Measurements from ENCODE around the gene TECPR2.

TECPR2 gene

DNA sequence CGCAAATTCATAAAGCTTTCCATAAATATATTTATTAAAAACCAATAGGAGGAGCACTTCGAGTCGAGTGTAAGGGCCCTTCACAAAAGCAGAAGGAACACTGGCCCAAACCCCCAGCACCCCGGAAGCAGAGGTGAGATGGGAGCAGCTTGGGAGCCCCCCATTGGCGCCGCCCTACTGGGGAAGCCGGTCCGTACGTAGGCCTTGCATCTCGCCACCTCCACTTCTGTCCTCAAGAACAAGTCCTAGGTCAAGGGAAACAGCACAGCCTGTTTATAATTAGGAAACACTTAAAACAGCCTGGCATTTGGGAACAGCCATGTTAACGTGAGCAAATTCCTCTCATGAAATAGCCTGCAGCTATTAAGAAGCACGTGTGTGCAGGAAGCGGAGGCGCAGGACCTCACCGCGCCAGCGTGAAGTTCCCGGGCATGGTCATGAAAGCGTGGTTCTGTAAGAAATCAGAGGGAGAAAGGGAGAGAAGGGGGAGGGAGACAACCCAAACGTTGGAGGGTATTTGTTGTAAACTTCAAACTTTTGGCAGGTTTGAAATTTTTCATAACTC is 139.1 kb downstream of the TECPR2 start:
- no peak overlapping the region for H3K4me3 ChIP-seq (ENCODE audit: low read length)
- H3K9me3 ChIP-seq (replicated peaks; ENCODE audit: low read length) = no peaks in the 10 kb centered on the region
- no peak overlapping the region for H3K9ac ChIP-seq (ENCODE audit: low read depth, low read length)
- peaks cover 16% of the 10 kb centered on the region for H3K36me3 ChIP-seq (ENCODE audit: insufficient read depth, low read length)
- no peak overlapping the region for H3K4me2 ChIP-seq (ENCODE audit: low read length)
- H3K4me1 ChIP-seq (ENCODE audit: control insufficient read depth, insufficient read depth, low read length) = peaks cover 19% of the 10 kb centered on the region
- no peaks in the 10 kb centered on the region for H3K27me3 ChIP-seq (ENCODE audit: control insufficient read depth, insufficient read depth, low read length)

GRCh38 chr14:102502571-102502970 is 139.8 kb downstream of the TECPR2 start:
- Histone ChIP-seq H3K9me3 (replicated peaks; ENCODE audit: low read length) (no peaks in the 10 kb centered on the region), H3K4me2 (ENCODE audit: low read length) (no peak overlapping the region), H3K27me3 (ENCODE audit: control insufficient read depth, insufficient read depth, low read length) (no peaks in the 10 kb centered on the region), H3K9ac (ENCODE audit: low read depth, low read length) (no peak overlapping the region), H3K36me3 (ENCODE audit: insufficient read depth, low read length) (peaks cover 16% of the 10 kb centered on the region), H3K4me3 (ENCODE audit: low read length) (no peak overlapping the region), H3K4me1 (ENCODE audit: control insufficient read depth, insufficient read depth, low read length) (peaks cover 19% of the 10 kb centered on the region)

GRCh38 chr14:102503641-102504327 is 141.0 kb downstream of the TECPR2 start:
- Histone ChIP-seq H3K9ac (ENCODE audit: low read depth, low read length) (no peak overlapping the region), H3K27me3 (ENCODE audit: control insufficient read depth, insufficient read depth, low read length) (no peaks in the 10 kb centered on the region), H3K9me3 (replicated peaks; ENCODE audit: low read length) (no peaks in the 10 kb centered on the region), H3K4me2 (ENCODE audit: low read length) (no peak overlapping the region), H3K36me3 (ENCODE audit: insufficient read depth, low read length) (peaks cover 10% of the 10 kb centered on the region), H3K4me3 (ENCODE audit: low read length) (no peak overlapping the region), H3K4me1 (ENCODE audit: control insufficient read depth, insufficient read depth, low read length) (peaks cover 22% of the 10 kb centered on the region)

- no peaks in the 10 kb centered on the region for H3K9me3 ChIP-seq (replicated peaks; ENCODE audit: low read length)
- peaks cover 24% of the 10 kb centered on the region for H3K4me1 ChIP-seq (ENCODE audit: control insufficient read depth, insufficient read depth, low read length)
- H3K4me2 ChIP-seq (ENCODE audit: low read length) = no peak overlapping the region
- no peaks in the 10 kb centered on the region for H3K27me3 ChIP-seq (ENCODE audit: control insufficient read depth, insufficient read depth, low read length)
- H3K4me3 ChIP-seq (ENCODE audit: low read length) = no peak overlapping the region
- H3K36me3 ChIP-seq (ENCODE audit: insufficient read depth, low read length) = peaks cover 10% of the 10 kb centered on the region
- H3K9ac ChIP-seq (ENCODE audit: low read depth, low read length) = no peak overlapping the region
These were observed 141.7 kb downstream of the TECPR2 start for GRCh38 chr14:102504328-102504999.

GRCh38 chr14:102505000-102505619 is 142.4 kb downstream of the TECPR2 start:
- Histone ChIP-seq H3K9me3 (replicated peaks; ENCODE audit: low read length) (no peaks in the 10 kb centered on the region), H3K9ac (ENCODE audit: low read depth, low read length) (no peak overlapping the region), H3K4me1 (ENCODE audit: control insufficient read depth, insufficient read depth, low read length) (peaks cover 19% of the 10 kb centered on the region), H3K4me3 (ENCODE audit: low read length) (no peak overlapping the region), H3K27me3 (ENCODE audit: control insufficient read depth, insufficient read depth, low read length) (no peaks in the 10 kb centered on the region), H3K4me2 (ENCODE audit: low read length) (no peak overlapping the region), H3K36me3 (ENCODE audit: insufficient read depth, low read length) (peaks cover 10% of the 10 kb centered on the region)

DNA sequence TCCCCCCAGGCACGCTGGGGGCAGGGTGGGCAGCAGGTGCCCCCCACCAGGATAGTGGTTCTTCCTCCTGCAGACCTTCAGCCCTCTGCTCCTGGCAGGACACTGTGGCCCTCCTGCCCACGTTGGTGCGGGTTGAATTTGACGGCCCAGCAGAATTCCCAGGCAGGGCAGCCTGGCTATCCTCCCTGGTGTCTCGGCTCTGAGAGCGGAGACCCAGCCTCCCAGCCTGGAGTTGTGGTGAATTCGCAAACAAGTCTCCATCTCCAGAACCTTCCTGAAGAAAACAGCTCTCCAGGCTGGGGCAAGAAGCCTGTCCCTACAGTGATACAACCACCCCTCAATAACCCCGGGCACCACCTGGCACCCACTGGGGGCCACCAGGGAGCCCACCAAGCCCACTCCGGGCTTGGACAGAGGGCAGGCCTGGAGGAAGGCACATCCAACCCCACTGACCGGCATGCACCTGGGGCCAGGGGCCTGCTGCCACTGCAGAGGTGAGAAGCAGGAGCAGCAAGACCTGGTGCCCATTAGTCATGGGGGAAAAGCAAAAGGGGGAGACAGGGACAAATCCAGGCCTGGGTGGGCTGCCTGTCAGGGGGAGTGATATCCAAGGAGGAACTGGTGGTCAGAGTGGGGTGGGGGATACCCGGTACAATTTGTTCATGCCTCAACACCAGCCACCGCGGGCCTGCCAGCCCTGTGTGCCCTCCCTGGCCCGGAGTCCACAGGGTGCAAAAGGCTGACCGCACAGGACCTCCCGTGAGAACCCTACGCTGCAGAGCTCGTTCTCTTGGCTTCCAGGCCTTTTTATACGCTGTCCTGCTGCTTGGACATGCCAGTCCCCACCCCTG is 143.3 kb downstream of the TECPR2 start:
- Histone ChIP-seq H3K9me3 (replicated peaks; ENCODE audit: low read length) (no peaks in the 10 kb centered on the region), H3K27me3 (ENCODE audit: control insufficient read depth, insufficient read depth, low read length) (no peaks in the 10 kb centered on the region), H3K4me3 (ENCODE audit: low read length) (no peak overlapping the region), H3K4me1 (ENCODE audit: control insufficient read depth, insufficient read depth, low read length) (peaks cover 16% of the 10 kb centered on the region), H3K36me3 (ENCODE audit: insufficient read depth, low read length) (peaks cover 6% of the 10 kb centered on the region), H3K4me2 (ENCODE audit: low read length) (no peak overlapping the region), H3K9ac (ENCODE audit: low read depth, low read length) (no peak overlapping the region)

GRCh38 chr14:102506626-102506925 is 143.8 kb downstream of the TECPR2 start:
- Histone ChIP-seq H3K4me2 (ENCODE audit: low read length) (no peak overlapping the region), H3K4me3 (ENCODE audit: low read length) (no peak overlapping the region), H3K36me3 (ENCODE audit: insufficient read depth, low read length) (peaks cover 4% of the 10 kb centered on the region), H3K27me3 (ENCODE audit: control insufficient read depth, insufficient read depth, low read length) (no peaks in the 10 kb centered on the region), H3K9me3 (replicated peaks; ENCODE audit: low read length) (no peaks in the 10 kb centered on the region), H3K4me1 (ENCODE audit: control insufficient read depth, insufficient read depth, low read length) (peaks cover 16% of the 10 kb centered on the region), H3K9ac (ENCODE audit: low read depth, low read length) (no peak overlapping the region)

DNA sequence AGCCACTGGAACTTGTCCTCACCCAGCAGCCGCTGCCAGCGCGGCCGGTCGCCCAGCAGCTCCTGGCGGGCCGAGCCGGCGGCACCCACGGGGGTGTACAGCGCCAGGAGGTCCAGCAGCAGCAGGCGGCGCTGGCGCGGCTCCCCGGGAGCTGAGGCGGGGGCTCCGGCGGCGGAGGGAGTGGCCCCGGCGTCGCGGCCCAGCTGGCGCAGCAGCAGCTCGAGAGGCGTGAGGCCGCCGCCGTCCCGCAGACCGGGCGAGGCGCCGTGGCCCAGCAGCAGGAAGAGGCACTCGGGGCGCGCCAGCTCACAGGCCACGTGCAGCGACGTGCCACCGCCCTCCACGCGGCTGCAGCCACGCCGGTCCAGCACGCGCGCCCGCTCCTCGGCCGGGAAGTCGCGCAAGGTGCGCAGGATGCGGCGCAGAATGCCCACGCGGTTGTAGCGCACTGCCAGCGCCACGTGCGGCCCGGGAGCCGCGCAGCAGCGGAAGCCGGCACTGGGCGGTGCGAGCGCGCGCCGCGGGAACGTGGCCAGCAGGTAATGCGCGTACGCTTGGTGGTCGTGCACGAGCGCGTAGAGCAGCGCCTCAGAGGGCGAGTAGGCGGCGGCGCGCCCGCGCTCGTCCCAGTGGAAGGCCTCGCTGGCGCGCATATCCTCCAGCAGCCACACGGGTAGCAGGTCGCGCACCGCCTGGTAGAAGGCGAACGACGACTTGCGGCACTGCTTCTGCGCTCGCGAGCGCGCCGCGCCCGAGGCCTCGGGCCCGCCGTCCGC is 144.5 kb downstream of the TECPR2 start:
- H3K36me3 ChIP-seq (ENCODE audit: insufficient read depth, low read length) = no peaks in the 10 kb centered on the region
- no peak overlapping the region for H3K4me2 ChIP-seq (ENCODE audit: low read length)
- H3K27me3 ChIP-seq (ENCODE audit: control insufficient read depth, insufficient read depth, low read length) = no peaks in the 10 kb centered on the region
- H3K9ac ChIP-seq (ENCODE audit: low read depth, low read length) = no peak overlapping the region
- no peak overlapping the region for H3K4me3 ChIP-seq (ENCODE audit: low read length)
- peaks cover 16% of the 10 kb centered on the region for H3K4me1 ChIP-seq (ENCODE audit: control insufficient read depth, insufficient read depth, low read length)
- H3K9me3 ChIP-seq (replicated peaks; ENCODE audit: low read length) = no peaks in the 10 kb centered on the region

GRCh38 chr14:102507857-102508312 is 145.1 kb downstream of the TECPR2 start:
- H3K36me3 ChIP-seq (ENCODE audit: insufficient read depth, low read length) = no peaks in the 10 kb centered on the region
- H3K4me1 ChIP-seq (ENCODE audit: control insufficient read depth, insufficient read depth, low read length) = peaks cover 16% of the 10 kb centered on the region
- H3K9me3 ChIP-seq (replicated peaks; ENCODE audit: low read length) = no peaks in the 10 kb centered on the region
- H3K4me2 ChIP-seq (ENCODE audit: low read length) = no peak overlapping the region
- no peaks in the 10 kb centered on the region for H3K27me3 ChIP-seq (ENCODE audit: control insufficient read depth, insufficient read depth, low read length)
- H3K4me3 ChIP-seq (ENCODE audit: low read length) = no peak overlapping the region
- no peak overlapping the region for H3K9ac ChIP-seq (ENCODE audit: low read depth, low read length)

- Histone ChIP-seq H3K4me2 (ENCODE audit: low read length) (peak overlapping the region; percentile 85), H3K9me3 (replicated peaks; ENCODE audit: low read length) (no peaks in the 10 kb centered on the region), H3K4me3 (ENCODE audit: low read length) (peak overlapping the region; percentile 72), H3K4me1 (ENCODE audit: control insufficient read depth, insufficient read depth, low read length) (peaks cover 16% of the 10 kb centered on the region), H3K36me3 (ENCODE audit: insufficient read depth, low read length) (no peaks in the 10 kb centered on the region), H3K27me3 (ENCODE audit: control insufficient read depth, insufficient read depth, low read length) (no peaks in the 10 kb centered on the region), H3K9ac (ENCODE audit: low read depth, low read length) (peak overlapping the region; percentile 85)
These were observed 145.7 kb downstream of the TECPR2 start for GRCh38 chr14:102508410-102508773.

Data from skeletal muscle satellite cell (primary cell).